Endometrial microvascular endothelial cells (primary cell): ENCODE data around the gene EFCC1. TPM values are rescaled to one million over a fixed set of nuclear protein-coding genes. Genes with fewer than 3 reads are reported as not detected.

Experiments used
- in situ Hi-C: cut with HindIII; loops from 2 replicates; pipeline ENCODE4 v1.10.0; 2017; ENCODE audit warnings: low sequenced_read_pairs, low pct_unique_long_range_greater_than_20kb; ENCODE audit errors: inconsistent ontology term
- total RNA-seq: library from RNA; depleted of rRNA; stranded (reverse); fragments of >200 nt; gene quantifications from one replicate; pipeline ENCODE4 v1.2.3, GENCODE V29; 2015; ENCODE audit errors: inconsistent ontology term

Gene EFCC1
- total RNA-seq, 1 donor from 2014 or later = not detected

DNA sequence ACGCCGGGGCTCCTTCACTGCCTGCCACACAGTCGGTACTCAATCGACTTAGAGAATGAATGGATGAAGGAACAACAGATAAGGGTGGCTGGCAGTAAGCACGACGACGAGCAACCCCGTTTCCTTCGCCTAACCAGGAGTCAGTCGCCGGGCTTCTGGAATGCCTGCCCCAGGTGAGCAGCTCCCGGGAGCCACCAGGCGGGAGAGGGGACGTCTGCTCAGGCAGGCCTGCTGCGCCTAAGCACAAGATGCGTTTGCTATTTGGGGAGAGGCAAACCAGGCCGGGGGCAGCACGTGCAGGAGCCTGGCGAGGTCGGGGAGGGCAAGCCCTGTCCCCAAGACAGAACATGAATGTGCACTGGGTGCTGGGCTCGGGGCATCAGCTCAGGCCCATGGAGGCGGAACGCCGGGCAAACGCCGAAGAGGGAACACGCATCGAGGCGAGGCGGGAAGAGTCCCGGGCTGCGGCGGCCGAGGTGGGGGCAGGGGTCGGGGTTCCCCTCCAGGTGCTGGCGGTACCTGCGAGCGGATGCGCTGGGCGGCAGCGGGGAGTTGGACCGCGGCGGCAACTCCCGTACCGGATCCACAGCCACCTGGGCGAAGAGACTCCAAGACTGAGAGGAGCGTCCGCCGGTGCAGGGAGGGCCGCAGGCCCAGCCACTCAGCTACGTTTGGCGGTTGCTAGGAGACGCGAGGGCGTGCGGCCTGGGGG lies 7.5 kb upstream of the EFCC1 start, which contains the start of gene CFAP92:
CFAP92 (minus strand) TSS at position 616 of the 712 bp plus-strand sequence. CDS start 772 bp downstream, outside the sequence.
- in situ Hi-C loops = loop anchor here (10.0 kb wide), 1 partner anchor 131 kb away; the partner anchor contains the start of gene RAB43

DNA sequence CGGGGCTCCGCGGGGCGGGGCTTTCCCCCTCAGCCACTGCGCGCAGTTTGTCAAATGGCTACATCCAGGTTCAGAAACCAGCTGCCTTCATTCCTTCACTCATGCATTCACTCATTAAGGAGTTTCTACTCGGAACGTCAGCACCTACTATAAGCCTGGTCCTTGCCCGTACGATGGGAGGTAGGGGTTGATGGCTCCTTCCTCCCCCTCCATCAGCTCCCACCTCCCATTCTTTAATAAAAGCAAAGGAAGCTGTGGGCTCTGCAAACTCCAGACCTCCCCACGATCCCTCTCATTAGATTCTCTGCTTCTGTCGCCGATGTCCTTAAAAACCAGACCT lies 7.0 kb upstream of the EFCC1 start:
- in situ Hi-C loops = loop anchor here (10.0 kb wide), 1 partner anchor 131 kb away; the partner anchor contains the start of gene RAB43

DNA sequence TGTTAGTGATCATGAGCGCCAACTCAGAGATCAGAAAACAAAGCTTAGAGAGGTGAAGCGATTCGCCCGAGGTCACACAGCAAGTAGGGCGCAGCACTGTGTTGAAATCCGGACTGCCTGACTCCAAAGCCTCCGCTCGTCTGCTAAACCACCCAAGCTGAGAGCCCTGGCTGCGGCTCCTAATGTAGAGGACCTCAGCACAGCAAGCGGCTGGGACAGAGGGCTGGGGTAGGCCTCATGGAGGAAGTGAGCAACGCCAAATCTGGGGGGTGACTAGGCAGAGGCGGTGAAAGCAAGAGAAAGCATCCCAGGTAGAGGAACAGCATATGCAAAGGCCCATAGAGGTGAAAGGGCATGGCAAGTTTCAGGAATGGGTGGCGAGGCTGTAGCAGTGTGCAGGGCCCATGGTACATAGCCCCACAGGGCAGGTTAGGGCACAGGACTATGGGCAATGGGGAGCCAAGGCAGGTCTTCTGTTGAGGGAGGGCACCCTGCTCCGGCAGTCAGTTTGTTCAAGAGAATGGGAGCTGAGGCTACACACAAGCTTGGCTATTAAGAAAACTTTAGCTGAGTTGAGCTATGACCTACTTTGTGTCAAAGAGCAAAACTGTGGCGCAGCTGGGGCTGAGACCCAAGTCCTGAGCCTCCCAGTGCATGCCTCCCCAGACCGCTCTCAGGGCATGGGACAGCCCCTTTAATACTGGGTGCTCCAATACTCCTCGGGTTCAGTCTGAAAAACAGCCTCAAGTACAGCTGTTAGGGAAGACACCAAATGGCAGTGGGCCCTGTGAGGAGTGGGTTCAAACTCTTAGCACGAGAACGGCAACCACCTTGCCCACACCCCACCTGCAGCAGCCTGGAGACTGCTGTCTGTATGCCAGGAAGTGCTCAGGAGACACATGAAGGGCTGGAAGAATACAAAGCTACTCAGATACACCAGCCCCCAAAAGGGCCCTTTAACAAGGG lies 6.2 kb upstream of the EFCC1 start:
- in situ Hi-C loops = loop anchor here (10.0 kb wide), 1 partner anchor 130 kb away; the partner anchor contains the start of gene RAB43

DNA sequence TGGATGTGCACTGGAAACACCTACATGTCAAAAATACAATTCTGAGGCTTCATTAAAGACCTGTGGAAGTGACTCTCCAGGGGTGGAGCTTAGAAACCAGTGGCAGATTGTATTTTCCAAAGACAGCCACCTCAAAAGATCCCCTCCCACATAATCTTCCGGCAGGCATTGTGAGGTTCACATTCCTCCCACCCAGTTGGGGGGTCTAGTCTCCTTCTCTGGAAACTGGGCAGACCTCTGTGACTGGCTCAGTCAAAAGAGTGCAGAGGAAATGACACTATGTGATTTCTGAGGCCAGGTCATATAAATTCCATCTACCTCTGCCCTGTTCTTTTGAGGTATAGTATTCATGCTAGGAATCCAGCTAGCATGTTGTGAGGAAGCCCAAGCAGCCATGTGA lies 5.4 kb upstream of the EFCC1 start:
- in situ Hi-C loops = loop anchor here (10.0 kb wide), 1 partner anchor 129 kb away; the partner anchor contains the start of gene RAB43

DNA sequence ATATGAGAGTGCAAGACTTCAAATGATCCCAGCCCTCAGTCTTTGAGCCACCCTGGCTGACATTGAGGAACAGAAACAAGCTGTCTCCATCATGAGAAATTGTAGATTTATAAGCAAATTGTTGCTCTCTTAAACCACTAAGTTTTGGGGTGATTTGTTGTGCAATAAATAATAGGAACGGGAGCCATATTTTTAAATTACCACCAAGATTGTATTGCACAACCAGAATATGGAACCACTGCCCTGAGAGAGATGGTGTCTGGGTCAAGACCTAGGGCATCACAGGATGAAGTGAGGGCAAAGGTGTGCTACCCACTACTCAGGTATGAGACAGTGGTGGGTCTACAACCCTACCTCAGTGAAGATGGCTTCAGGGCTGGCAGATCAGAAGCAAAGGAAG lies 4.9 kb upstream of the EFCC1 start:
- in situ Hi-C loops = loop anchor here (10.0 kb wide), 1 partner anchor 129 kb away; the partner anchor contains the start of gene RAB43

DNA sequence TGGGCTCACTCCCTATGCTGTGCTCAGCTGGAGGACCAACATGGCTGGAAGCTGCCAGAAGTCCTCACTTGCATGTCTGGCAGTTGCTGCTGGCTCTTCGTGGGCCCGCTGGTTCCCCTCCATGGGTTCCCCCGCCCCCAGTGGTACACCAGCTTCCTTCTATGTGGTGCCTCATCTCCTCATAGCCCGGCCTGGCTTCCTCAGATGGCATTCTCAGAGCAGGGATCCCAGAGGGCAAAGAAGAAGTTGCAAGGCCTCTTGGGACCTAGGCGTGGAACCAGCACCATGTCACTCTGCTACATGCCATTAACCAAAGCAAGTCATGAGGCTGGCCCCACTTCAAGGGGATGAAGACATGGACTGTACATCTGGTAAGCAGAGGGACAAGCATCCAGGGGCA lies 4.4 kb upstream of the EFCC1 start:
- in situ Hi-C loops = loop anchor here (10.0 kb wide), 1 partner anchor 128 kb away; the partner anchor contains the start of gene RAB43

DNA sequence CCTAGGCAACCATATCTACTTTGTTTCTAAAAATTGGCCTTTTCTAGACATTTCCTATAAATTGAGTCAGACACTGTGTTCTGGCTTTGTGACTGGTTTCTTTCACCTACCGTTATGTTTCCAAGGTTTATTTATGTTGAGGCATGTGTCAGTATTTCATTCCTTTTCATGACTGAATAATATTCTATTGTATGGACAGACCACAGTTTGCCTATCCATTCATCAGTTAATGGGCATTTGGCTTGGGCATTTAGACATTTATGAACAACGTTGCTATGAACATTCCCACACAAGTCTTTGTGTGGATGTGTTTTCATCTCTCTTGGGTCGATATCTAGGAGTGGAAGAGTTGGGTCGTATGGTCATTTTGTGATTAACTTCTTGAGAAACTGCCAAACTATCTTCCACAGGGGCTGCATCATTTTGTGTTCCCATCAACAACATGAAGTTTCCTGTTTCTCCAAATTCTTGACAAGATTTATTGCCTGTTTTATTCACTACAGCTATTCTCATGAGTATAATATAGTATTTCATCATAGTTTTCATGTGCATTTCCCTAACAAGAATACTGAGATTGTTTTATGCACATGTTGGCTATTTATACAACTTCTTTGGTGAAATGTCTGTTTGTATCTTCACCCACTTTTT lies 3.5 kb upstream of the EFCC1 start:
- in situ Hi-C loops = loop anchor here (10.0 kb wide), 1 partner anchor 127 kb away; the partner anchor contains the start of gene RAB43

DNA sequence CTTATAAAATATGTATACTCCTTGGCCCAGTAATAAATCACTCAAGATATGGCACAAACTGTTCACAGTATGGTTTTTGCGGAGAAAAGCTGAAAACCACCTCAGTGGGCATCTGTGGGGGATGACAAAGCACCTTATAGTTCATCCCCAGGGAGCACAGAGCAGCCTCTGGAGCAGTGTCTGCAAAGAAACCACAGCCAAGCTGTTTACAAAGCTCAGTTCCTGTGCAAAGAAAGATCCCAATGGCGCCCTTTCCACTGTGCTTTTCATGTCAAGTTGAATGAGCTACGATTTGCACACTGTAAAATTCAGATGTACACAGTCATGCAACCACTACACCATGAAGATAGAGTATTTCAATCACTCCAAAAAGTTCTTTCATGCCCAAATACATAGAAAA lies 2.5 kb upstream of the EFCC1 start:
- in situ Hi-C loops = loop anchor here (10.0 kb wide), 1 partner anchor 126 kb away; the partner anchor contains the start of gene RAB43

DNA sequence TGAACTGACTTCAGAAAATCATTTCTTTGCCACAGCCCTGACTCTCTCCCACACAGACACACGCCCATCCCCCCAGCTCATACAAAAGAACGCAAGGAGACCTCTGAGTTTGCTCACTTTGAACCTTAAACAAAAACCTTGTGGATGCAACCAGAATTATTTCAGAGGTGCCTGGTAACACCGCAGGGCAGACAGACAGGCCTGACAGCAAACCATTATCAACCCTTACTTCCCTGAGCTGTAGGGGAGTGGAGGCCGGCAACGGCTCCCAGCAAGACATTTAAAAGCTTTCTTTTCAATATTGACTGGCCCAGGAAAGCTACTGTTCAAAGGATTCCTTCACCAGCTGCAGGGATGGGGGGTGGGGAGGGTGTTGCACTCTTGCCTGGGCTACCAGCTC lies 2.0 kb upstream of the EFCC1 start:
- in situ Hi-C loops = loop anchor here (10.0 kb wide), 1 partner anchor 126 kb away; the partner anchor contains the start of gene RAB43

DNA sequence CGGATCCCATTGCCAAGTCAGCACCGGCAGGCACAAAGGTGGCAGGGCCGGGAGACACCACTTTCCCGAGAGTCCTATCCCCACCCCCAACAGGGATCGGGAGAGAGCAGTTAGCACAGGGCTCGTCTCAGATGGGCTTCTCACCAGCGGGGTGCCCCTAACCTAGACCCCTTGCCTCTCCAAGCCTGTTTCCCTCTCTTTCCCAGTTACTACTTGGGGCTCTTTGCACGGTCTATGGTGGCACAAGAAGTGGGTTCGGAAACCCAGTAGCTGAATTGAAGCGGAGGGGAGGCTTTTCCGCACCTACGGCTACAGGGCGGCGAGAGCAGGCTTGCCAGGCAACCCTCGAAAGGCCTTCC lies 383 bp upstream of the EFCC1 start:
- in situ Hi-C loops = no loop called here

DNA sequence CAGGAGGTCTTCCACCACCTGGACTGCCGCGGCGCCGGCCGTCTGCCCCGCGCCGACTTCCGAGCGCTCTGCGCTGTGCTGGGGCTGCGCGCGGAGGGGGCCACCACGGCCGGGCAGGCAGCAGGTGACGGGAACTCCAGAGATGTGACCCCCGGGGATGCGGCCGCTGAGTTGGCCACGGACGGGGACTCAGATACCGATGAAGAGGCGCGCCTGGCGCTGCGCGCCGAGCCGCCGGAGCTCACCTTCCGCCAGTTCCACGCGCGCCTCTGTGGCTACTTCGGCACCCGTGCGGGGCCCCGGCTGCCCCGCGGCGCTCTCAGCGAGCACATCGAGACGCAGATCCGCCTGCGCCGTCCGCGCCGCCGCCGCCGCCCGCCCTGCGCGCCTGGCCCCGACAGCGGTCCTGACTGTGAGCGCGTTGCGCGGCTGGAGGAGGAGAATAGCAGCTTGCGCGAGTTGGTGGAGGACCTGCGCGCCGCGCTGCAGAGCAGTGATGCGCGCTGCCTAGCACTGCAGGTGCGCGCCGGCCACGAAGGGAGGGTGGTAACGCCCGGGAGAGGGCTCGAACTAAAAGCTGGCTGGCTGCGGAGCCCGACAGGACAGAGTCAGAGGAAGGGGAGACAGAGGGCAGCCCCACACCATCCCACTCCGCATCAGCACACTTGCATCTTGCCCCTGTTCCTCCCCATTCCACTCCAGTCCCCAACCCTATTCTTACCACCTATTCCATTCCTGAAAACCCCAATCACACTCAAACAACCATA lies 885 bp downstream of the EFCC1 start:
- in situ Hi-C loops = no loop called here

DNA sequence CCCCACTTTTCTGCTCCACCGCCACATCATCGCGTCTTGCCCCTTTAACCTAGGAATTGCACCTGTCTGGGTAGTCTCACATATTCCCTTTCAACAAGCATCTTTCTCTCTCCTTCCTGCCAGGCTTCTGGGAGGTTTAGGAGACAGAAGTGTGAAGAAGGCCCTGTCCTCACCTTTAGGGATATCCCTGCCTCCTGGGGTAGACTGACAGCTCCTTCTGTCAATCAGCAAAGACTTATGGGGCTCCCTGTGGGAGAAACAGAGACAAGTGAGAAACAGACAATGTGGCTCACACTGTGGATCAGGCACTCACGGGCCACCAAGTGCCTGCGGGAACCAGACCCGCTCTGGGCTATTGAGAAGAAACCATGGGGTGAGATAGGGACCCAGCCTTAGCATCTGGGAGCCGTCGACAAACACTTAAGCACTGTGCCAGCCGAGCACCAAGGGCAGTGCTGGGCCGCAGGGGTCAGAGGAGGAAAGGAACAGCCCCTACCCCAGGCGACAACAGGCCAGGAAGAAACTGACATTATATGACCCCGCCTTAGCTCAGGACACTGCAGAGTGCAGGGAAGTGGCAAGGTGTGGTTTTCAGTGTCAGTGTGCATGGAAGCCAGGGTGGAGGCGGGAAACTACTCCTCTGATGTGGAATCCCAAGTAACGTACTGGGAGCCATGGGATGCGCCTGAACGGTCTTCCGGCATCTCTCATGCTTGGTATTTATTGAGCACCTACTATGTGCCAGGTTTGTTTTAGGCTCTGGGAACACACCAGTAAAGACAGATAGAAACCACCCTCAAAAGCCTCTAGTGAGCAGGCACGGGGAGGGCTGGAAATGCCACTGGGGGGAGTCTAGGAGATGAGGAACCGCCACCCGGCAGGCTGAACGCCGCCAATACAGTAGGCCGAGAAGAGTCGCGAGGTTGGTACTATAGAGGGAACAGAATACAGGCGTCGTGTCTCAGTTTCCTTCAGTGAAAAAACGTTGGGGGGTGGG lies 1.8 kb downstream of the EFCC1 start:
- in situ Hi-C loops = no loop called here

DNA sequence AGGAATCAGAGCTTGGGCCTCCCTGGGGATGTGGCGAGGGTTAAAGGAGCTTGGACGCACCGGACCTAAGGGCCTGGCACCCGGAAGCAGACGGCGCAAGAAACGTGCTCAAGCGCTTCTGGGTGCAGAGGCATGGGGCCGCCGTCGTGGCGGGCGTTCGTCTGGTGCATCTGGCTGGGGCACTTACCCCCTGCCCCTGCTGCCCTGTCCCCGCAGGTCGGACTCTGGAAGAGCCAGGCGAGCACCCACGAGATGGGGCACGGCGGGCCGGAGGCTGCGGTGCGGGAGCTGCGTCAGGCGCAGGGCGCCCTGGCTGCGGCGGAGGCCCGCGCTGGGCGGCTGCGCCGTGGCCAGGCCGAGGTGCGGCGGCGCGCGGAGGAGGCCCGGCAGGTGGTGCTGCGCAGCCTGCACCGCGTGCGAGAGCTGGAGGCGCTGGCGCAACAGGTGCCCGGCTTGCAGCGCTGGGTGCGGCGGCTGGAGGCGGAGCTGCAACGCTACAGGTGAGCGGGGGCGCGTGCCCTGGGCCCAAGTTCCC lies 2.5 kb downstream of the EFCC1 start:
- in situ Hi-C loops = no loop called here

DNA sequence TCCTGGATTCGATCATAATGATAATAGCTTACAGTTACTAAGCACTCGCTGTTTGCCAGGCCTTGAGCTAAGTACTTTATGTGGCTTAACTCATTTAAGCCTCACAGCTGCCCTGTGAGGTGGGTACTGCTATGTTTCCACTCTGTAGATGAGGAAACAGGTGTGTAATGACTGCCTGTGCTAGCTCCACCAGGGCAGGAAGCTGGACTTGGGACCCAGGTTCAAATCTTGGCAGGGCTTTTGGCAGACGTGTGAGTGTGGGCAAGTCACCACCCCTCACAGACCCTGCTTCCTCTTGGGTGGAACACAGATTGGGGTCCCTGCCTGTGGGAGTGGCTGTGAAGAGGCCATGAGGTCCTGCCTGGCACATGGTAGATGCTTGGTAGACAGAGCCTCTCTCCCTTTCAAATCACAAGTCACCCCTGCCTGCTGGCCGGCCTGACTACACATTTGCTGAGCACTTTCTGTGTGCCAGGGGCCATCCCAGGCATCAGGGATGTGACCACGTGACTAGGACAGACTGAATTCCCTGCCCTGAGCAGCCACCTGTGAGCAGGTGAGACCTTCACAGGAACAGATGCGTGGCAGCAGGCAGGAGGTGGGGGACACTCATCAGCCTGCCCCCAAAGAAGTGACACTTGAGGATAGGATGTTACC lies 3.7 kb downstream of the EFCC1 start:
- in situ Hi-C loops = no loop called here

DNA sequence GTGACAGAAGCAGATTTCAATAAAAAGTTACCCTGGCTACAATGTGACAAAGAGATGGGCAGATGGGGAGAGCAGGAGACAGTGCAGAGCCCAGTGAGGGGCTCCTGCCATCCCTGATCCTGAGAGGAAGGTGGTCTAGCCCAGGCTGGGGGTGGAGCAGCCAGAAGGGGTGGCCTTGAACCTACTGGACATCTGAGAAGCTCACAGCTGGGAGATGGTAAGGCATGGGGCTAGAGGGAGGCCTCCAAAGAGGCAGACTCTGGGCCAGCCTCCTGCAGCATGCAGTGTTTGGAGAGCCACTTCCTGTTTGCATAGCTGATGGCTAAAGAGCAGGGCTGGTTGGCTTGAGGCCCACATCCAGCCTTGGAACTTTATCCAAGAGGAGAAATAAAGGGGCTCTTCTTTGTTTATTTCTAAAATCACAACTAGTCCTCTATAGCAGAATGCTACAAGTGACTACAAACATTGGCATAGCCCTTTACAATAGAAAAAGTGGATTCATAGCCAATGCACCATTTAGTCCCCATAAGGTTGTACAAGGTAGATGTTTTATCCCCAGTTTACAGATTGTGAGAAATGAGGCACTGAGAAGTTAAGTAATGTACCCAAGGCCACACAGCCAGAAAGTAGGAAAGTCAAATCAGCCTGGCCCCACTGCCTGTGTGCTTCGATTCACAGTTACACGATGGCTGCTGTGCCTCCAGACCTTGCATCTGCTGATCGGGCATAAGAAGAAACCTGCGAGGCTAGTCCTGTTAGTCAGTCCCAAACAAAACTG lies 4.6 kb downstream of the EFCC1 start:
- in situ Hi-C loops = no loop called here

DNA sequence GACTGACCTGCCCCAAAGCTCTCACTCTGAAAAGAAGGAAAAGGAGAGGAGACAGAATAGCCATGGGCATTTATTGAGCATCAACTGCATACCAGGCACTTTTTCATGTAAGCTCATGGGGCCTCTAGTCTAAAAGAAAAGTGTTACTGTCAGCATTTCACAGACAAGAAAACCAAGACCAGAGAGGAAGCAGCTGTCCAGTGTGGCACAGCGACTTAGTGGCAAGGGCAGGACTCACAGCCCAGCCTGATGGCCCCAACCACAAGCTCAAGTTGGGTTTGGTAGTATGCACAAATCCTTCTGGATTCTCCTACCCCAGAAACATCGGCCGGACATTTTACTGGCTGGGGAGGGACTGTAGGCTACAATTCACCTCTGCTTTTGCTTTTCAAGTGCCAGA lies 5.8 kb downstream of the EFCC1 start:
- in situ Hi-C loops = no loop called here
